ENCODE data around the gene HOXB1.
"Not testable (repeated sequence)": the region's sequence is repeated elsewhere in the genome, so short reads cannot be mapped to it uniquely, and the experiment has no call there.

Gene HOXB1

DNA sequence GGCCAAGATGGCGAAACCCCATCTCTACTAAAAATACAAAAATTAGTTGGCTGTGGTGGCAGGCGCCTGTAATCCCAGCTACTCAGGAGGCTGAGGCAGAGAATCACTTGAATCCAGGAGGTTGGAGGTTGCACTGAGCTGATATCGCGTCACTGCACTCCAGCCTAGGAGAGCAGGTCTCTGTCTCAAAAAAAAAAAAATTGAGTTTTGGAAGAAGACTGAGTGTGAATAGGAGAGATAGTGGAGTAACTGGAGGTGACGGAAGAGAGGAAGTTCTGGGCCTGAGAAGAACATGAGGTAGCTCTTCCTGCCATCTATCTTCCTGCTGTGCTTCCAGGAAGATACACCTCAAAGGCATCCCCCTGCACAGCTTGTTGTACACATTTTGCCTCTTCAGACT, 11.4 kb downstream of the HOXB1 start:
- DNase-seq (ENCODE audit: low read depth), result no peak

DNA sequence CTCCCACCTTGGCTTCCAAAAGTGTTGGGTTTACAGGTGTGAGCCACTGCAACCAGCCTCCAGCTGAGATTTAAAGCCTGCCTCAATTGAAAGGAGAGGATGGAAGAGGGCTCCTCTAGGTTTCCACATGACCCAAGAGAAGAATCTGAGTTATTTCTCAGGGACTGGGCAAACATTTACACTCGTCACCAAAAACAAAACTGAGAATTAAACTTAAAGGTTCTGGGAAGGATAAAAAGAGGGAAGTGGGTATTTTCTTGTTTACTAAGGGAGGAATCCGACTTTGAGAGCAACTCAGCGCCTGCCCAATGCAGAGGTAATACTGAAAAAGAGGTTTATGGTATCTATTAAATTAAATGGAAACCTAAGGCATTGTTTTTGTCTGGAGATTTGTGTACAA, 13.3 kb downstream of the HOXB1 start:
- no peak for DNase-seq (ENCODE audit: low read depth)

DNA sequence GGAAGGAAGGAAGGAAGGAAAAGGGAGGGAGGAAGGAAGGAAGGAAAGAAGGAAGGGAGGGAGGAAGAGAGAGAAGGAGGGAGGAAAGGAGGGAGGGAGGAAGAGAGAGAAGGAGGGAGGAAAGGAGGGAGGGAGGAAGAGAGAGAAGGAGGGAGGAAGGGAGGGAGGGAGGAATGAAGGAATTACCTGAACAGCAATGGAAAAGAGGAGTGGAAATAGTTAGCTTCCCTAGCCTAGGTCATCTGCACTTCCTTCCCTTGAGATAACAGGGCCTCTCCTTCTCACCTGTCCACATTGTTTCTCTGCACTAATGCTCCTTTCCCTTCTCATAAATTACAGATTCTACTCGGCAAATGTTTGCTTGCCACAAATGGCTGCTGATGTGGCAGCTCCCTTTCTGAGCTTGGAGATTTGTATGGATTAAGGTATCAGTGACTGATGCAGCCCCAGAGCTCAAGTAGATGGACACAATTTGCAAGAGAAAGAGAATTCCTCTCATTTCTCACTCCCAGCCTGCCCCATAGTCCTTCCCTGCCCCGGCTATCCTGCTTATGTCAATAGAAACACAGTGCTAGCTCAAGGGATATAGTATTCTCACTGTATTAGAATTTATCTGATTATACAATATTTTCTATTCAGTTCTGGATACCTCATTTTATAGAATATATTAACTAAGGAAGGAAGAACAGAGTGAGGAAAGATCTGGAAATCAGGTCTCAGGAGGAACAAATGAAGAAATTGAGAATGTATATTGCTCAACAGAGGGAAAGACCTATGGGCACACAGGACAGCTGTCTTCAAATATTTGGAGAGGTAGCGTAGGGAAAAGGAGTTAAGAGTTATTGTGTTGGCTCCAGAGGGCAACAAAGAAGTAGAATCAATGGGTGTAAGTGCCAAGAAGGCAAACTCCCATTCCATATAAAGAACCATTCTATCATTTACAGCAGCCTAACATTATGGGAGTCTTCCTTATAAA, 14.6 kb downstream of the HOXB1 start:
- DNase-seq (ENCODE audit: low read depth), result no peak

DNA sequence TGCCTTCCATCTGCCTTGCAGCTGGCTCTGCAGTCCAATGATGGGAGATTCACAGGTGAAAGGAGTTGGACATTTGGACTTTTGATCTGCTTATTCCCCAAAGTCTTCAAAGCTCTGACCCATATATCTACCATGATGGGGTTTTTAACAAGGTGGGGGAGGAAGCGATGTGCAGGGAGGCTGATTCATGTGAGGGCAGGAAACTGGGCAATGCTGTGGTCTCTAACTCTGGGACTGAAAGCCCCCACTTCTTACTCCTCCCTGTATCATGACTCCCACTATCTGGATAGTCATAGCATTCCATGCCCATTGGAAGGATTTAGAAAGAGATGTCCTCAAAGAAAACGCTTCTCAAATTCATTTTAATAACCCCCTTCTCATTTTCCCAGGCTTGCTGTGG, 16.3 kb downstream of the HOXB1 start:
- no peak for DNase-seq (ENCODE audit: low read depth)

DNA sequence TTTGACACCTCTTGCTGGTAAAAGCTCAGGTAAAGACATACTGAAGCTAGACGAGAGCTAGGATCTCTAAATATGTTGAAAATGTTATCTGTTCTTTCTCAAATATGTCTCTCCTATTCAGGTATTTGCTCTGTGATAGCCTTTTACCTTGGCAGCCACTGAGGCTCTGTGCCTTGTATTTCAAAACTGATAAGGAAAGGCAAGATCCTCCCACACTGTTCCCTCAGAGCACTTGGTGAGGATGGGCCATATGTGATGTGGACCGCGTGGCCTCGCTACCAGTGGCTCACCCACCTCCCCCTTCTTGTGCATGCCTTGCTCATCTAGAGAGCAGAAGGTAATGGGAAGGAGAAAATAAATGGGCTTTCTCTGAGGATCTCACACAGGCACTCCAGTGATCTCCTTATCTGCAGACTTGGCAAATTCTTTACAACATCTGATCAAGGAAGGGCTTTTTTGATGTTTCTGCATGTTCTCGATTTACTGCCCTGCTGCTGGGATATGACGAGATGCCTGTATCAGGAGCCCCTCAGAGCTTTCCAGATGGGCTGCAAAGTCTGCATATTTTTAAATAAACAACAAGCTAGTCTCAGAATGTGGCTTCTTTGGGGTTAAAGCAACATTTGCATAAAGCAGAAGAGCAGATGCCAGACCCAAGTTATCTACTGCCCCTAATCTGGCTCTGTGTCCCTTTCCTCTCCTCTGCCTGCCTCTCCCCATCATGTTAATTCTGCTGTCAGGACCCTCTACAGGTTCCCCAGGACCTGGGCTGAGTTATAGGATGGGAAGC, 16.9 kb downstream of the HOXB1 start:
- no peak for DNase-seq (ENCODE audit: low read depth)

DNA sequence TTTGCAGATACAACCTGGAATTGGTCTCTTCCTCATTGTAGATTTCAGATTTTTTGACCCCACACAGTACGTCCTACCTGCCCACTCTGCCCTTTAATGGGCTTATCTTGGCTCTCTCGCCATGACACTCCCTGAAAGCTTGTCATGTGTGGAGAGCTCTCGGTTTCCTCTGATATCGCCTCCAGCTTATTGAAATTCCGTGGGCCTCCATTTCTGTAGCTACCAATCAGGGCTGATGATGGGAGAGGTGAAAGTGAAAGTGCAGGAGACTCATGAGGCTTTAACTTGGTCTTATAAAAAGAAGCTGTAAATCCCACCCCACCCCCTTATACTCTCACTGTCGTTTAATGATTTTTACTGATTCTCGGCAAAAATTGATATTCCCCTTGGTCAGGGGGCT, 17.7 kb downstream of the HOXB1 start:
- no peak for DNase-seq (ENCODE audit: low read depth)

DNA sequence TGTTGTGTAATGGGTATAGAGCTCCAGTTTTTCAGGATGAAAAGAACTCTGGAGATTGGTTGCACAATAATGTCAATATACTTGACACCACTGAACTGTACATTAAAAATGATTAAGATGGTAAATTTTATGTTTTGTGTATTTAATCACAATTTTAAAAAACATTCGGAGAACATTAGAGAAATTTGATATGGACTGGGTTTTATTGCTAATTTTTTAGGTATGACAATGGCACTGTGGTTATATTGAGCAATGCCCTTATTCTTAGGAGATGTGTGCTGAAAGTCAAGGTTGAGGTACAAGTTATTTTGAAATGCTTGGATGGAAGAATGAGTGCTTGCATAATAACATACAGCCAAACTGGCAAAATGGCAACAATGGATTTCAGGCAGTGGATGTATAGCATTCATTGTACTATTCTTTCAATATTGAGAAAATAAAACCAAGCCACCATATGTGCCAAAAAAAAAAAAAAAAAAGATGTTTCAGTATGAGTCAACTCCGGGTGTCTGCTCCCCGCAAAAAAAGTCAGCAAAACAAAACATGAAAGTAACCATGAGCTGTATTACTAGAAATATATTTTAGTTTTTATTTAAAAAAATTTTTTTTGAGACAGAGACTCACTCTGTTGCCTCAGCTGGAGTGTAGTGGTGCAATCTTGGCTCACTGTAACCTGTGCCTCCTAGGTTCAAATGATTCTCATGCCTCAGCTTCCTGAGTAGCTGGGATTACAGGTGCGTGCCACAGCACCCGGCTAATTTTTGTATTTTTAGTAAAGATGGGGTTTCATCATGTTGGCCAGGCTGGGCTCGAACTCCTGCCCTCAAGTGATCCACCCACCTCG, 19.8 kb downstream of the HOXB1 start:
- DNase-seq (ENCODE audit: low read depth), result no peak

DNA sequence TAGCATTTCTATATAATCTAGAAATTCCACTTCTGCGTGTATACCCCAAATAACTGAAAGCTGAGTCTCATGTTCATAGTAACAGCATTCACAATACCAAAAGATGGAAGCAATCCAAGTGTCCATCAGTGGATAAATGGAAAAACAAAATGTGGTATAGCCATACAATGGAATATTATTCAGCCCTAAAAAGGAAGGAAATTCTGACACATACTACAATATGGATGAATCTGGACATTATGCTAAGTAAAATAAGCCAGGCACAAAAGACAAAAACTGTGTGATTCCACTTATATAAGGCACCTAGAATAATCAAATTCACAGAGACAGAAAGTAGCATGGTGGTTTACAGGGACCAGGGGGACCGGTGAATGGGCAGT, 20.4 kb downstream of the HOXB1 start:
- no peak for DNase-seq (ENCODE audit: low read depth)

DNA sequence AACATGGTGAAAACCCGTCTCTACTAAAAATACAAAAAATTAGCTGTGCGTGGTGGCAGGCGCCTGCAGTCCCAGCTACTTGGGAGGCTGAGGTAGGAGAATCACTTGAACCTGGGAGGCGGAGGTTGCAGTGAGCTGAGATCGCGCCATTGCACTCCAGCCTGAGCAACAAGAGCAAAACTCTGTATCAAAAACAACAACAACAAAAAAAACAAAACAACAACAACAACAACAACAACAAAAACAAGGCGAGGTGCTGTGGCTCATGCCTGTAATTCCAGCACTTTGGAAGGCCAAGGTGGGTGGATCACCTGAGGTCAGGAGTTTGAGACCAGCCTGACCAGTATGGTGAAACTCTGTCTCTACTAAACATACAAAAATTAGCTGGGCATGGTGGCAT, 21.1 kb downstream of the HOXB1 start:
- not testable (repeated sequence) for DNase-seq (ENCODE audit: low read depth)

DNA sequence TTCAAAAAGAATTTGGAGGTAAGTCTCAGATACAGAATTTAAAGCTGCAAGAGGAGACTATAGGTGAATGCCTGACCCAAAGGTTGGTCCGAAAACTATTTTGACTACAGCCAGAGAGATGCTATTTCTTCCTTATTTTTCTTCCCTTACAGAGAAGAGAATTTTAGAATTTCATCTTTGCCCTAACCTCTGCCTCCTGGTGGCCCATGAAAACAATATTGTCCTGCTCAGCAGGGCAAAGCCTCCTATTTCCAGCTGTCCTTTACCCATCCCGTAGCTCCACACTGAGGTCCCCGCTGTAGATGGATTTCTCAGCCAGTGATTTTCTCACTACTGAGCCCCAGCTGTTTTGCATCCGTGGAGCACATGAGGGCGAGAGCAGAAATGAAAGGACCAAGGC, 24.6 kb downstream of the HOXB1 start:
- DNase-seq (ENCODE audit: low read depth), result no peak

DNA sequence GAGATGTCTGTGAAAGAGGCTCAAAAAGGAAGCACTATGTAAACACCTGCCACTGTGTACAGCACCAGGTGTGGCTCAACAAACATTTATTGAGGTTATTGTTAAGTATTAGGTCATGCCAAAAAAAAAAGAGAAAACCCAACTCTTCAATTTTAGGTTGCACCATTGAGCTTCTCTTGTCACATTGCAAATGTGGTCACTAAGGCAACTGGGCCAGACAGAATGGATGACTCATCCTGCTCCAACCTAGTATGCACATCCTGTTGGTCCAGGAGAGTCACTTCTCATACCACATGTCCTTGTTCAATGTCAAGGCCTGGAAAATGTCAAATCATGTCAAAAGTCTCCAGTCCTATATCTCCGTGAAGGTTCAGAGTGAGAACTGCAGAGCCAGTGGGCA, 25.0 kb downstream of the HOXB1 start:
- DNase-seq (ENCODE audit: low read depth), result no peak

DNA sequence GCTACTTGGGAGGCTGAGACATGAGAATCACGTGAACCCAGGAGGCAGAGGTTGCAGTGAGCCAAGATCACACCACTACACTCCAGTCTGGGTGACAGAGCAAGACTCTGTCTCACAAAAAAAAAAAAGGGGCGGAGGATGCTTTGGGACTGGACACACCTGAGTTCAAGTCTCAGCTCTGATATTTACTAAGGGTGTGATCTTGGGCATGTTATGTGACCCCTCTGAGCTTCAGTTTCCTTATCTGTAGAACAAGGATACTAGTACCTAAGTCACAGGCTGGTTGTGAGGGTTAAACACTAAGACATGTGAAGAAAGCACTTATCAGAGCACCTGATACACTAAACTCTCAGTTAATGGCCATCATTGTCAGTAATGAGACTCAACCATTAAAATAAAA, 25.9 kb downstream of the HOXB1 start:
- DNase-seq (ENCODE audit: low read depth), result no peak

DNA sequence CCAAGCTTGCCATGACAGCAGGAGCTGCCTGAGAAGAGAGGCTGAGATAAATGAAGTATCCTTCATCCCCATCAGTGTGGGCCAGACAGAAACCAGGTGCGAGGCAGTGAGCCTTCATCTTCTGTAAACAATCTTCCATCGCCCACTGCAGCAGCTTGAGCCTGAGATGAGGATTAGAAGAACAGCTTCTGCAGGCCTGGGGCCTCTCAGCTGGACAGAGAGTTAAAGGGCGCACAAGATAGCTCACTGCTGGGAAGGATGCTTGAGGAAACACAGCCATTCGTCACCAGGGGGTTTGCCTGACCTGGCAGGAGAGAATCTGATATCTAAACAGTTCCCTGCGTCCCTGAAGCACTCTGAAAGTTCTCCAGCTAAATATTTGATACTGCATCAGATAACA, 27.1 kb downstream of the HOXB1 start:
- DNase-seq (ENCODE audit: low read depth), result no peak

DNA sequence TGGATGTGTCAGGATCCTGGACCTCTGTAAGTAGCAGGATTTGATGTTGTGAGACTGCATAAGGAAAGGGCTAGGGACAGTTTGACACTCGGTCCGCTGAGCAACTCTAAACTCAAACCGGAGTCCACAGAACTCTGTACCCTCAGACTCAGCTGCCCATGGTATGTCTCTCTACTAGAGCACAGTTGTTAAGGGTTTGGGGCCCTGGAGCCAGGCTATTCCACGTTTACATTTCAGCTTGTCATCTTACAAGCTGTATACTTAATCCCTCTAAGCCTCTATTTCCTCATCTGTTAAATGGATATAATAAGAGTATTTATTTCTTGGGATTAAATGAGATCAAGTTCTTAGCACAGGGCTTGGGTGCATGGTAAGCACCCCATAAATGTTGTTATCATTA, 27.9 kb downstream of the HOXB1 start:
- DNase-seq (ENCODE audit: low read depth), result no peak

DNA sequence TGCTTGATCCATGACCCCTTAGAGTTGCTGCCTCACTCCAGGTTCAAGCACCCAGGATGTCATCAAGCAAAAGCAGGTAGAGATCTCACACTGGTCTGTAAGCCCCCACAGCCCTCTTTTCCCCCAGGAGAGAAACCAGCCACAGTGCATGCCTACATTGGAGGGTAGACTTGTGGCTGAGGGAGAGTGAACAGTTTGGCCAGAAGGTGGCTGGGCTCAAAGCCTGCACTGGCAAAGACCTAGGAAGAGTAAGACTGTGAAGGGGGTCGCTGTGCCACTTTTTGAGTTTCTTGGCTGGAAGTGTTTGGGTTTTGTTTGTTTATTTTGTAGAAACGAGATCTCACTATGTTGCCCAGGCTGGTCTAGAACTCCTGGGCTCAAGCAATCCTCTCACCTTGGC, 28.5 kb downstream of the HOXB1 start:
- DNase-seq (ENCODE audit: low read depth), result no peak

DNA sequence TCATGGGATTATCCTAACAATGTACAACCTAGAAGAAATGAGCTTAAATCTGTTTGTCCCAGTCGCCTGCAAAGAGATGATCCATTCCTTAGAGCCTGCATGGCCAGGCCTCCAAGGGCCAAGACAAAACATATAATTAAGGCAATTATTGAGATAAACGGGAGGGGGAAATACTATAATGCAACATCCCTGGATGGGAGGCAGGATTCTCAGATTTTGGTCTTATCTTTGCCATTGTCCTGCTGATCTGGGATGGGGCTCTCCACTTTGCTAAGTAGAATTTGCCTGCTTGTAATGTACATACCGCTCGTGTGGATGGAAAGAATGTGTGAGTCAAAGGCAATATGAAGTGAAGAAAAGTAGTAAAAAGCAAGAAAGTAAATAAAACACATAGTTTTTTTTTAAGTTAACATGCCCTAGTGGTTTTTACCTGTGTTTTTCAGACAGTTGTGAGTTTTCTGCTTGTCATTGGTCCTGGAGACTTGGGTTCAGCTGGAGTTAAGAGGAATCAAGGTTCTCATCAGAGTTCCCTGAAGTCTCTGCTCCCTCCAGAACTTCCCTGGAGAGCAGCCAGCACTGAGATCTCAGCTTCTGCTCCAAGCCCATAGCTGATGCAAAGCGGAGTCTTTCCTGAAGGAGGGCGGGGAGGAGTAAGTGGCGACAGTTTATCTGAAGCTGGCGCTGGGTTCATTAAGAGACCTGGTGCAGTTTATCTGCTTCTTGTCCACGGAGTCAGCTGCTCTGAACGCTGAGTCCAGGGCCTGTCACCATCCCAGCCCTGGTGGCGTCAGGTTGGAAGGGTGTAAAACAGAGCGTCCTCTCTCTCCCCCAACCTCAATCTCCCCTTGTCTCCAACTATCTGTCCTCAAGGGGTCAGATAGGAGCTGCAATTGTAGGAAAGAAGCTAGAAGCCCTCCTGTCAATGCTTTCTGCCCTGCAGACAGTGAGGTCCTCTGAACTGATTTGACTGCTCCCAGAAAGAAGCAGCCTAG, 30.1 kb downstream of the HOXB1 start:
- no peak for DNase-seq (ENCODE audit: low read depth)

DNA sequence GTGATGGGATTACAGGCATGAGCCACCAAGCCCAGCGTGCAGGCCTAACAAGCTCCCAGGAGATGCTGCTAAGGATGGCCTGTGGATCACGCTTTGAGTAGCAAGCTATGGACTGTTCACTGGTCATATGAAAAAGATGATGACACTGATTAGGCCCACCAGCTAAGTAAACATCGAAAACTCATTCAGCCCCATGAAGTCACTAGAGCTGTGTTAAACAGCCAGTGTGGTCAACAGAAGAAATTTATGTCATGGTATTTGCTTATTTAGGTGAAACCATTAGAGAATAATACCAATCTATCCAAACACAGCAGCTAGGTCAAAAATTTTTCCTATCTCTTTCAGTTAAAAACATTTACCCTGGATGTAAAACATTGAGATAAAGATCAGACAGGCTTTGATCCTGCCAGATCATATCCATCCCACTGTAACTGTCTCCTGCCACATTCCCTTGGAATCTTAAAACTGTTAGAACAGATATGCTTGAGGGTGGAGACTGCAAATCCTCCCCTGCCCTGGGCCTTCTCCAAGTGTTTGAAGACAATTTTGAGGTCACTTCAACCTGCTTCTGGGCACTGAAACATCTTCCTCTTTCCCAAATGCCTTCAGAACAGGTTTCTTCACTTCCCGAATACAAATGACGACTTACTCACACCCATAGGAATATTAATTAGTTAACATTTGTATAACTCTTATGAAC, 30.9 kb downstream of the HOXB1 start:
- no peak for DNase-seq (ENCODE audit: low read depth)

DNA sequence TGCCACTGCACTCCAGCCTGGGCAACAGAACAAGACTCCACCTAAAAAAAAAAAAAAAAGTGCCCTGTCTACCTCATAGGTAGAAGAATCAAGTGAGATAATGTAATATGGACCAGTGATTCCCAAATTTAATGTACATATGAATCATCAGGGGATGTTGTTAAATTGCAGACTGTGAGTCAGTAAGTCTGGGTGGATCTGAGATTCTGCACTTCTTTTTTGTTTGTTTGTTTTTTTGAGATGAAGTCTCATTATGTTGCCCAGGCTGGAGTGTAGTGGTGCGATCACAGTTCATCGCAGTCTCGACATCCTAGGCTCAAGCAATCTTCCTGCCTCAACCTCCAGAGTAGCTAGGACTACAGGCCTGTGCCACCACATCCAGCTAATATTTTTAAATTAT, 31.6 kb downstream of the HOXB1 start:
- DNase-seq (ENCODE audit: low read depth), result no peak

DNA sequence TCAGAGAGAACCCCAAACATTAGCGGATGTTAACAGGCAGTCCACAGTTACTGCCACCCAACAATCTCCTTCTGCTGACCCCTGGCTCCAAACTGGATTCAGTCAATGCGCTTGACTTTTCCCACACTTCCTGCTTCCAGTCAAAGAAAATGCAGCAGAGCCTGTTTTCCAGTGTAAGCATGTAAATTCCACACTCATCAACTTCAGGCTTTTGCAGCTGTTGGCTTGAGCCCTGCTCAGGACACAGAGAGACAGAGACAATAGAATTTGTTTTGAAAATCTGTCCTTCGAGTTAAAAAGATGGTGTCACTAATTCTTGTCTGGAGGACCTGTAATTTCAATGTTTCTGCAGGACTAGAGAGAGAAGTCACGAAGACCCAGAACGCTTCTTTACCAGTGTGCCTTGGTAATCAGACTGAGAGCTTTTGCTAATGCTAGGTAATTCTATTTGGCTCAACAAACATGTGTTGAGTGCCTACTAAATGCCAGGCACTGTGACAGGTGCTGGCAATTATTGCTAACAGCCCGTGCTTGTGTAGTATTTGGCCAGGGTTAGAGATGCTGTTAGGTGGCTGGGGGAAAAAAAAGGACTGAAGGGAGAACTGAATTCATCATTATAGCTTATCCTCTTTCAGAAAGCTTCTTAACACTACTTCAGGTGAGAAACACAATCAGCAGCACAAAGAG, 32.5 kb downstream of the HOXB1 start:
- DNase-seq (ENCODE audit: low read depth), result no peak

DNA sequence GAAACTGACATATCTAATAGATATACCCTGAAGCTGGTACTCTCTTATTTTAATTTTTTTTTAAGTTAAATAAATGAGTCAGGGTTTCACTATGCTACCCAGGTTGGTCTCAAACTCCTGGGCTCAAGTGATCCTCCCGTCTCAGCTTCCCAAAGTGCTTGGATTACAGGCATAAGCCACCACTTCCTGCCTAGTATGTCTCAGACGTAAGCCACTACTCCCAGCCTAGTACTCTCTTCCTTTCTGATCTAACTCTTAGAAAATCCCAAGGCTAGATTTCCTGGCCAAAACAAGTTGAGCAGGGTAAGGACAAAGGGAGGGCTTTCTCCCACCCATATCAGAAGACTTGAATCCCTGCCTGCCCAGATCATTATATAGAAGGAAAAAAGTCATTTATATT, 33.7 kb downstream of the HOXB1 start:
- no peak for DNase-seq (ENCODE audit: low read depth)
